Astrocyte (in vitro differentiated cells and primary cell): ENCODE results near the gene PLEKHA8.

Experiments
- EZH2 ChIP-seq: IDR thresholded peaks from 2 replicates; pipeline ENCODE4 v1.6.1; 2012; ENCODE audit warnings: mild to moderate bottlenecking, low read length, inconsistent platforms; ENCODE audit not compliant: insufficient read depth
- TF ChIP-seq, protein P1 (sequence below): IDR thresholded peaks from 2 replicates; pipeline ENCODE4 v1.5.1; 2011; ENCODE audit warnings: low read depth, mild to moderate bottlenecking, inconsistent platforms, low read length, moderate library complexity; ENCODE audit not compliant: insufficient read depth

DNA sequence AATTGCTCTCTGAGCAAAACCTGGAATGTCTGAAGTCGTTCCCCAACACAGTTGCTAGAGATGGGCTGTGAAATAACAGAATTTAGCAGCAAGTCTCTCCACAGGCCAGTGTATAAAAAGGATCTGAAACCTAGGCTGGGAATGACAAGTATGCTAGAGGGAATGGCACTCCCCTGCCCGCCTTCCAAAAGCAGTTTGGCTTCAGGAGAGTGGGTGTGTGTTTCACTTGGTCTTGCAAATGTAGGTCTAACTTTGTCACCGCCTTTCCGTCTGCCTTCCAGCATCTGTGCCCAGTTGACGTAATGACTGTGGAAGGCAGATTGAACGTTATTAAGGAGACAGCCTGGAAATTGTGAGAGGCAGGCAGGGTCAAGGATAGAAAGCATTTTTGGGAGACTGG lies 88.6 kb downstream of the PLEKHA8 start:
- TF ChIP-seq, protein P1, sequence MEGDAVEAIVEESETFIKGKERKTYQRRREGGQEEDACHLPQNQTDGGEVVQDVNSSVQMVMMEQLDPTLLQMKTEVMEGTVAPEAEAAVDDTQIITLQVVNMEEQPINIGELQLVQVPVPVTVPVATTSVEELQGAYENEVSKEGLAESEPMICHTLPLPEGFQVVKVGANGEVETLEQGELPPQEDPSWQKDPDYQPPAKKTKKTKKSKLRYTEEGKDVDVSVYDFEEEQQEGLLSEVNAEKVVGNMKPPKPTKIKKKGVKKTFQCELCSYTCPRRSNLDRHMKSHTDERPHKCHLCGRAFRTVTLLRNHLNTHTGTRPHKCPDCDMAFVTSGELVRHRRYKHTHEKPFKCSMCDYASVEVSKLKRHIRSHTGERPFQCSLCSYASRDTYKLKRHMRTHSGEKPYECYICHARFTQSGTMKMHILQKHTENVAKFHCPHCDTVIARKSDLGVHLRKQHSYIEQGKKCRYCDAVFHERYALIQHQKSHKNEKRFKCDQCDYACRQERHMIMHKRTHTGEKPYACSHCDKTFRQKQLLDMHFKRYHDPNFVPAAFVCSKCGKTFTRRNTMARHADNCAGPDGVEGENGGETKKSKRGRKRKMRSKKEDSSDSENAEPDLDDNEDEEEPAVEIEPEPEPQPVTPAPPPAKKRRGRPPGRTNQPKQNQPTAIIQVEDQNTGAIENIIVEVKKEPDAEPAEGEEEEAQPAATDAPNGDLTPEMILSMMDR: no peak
- TF ChIP-seq EZH2: no peak
